ENCODE data around the gene PRKCH.

GRCh38 chr14:61573748-61574513 lies 252.6 kb downstream of the PRKCH start:
- TF ChIP-seq CTCF (IDR thresholded peaks at IDR 0.05), result no peak
- no peak for TF ChIP-seq EP300 (IDR thresholded peaks at IDR 0.05)
